ENCODE measurements around the gene CCNE1. TPM values are rescaled to one million over a fixed set of nuclear protein-coding genes. Genes with fewer than 3 reads are reported as not detected.
"Not testable (repeated sequence)": the region's sequence is repeated elsewhere in the genome, so short reads cannot be mapped to it uniquely, and the experiment has no call there.

Gene CCNE1
- total RNA-seq, 3 donors from 2014 or later (not counting 1 experiment from before 2014, with no cell fraction given): 2.6 to 6.7 (median 2.9) TPM

DNA sequence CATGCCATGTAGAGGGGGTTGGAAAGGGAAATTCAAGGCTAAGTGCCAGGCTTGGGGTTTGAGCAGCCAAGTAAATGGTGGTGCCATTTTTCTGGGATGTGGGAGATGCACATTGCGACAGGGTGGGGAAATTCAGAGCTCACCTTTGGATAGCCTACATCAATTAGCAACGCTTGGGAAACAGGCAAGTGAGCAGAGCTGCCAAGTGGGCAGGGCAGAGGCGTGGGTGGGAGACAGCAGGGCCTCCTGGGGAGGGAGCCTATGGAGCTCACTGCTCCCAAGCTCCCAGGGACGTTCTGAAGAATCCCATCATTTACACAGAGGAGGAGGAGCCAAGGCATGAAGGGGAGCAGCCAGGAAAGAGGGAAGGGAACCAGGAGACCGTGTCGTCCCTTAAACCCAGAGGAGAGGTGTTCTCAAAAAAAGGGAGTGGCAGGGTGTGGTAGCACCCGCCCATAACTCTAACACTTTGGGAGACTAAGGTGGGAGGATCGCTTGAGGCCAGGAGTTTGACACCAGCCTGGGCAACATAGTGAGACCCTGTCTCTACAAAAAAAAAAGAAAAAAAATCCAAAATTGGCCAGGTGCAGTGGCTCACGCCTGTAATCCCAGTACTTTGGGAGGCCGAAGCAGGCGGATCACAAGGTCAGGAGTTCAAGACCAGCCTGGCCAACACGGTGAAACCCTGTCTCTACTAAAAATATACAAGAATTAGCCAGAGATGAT lies 11.5 kb upstream of the CCNE1 start:
- no peak for ATAC-seq
- Mint-ChIP-seq H3K9me3 (no peaks in the 10 kb centered on the region), H3K27ac (no peak overlapping the region), H3K4me3 (no peak overlapping the region), H3K27me3 (ENCODE audit: low read depth in 2 of 2) (peaks cover 5 to 11% of the 10 kb centered on the region in 2 donors), H3K4me1 (no peaks in the 10 kb centered on the region), H3K36me3 (no peaks in the 10 kb centered on the region)
- Histone ChIP-seq H3K27me3 (ENCODE audit: control insufficient read depth, insufficient read depth, low read length) (no peaks in the 10 kb centered on the region), H3K4me3 (ENCODE audit: low read length) (no peak overlapping the region), H3K9me3 (ENCODE audit: control insufficient read depth, insufficient read depth, low read length) (no peaks in the 10 kb centered on the region), H3K36me3 (ENCODE audit: control insufficient read depth, insufficient read depth, low read length) (no peaks in the 10 kb centered on the region), H3K27ac (ENCODE audit: low read length) (no peak overlapping the region), H3K4me1 (ENCODE audit: control insufficient read depth, insufficient read depth, low read length) (no peaks in the 10 kb centered on the region)
- intact Hi-C loops (cut with micrococcal nuclease): no loop called here
- TF ChIP-seq, protein P1, sequence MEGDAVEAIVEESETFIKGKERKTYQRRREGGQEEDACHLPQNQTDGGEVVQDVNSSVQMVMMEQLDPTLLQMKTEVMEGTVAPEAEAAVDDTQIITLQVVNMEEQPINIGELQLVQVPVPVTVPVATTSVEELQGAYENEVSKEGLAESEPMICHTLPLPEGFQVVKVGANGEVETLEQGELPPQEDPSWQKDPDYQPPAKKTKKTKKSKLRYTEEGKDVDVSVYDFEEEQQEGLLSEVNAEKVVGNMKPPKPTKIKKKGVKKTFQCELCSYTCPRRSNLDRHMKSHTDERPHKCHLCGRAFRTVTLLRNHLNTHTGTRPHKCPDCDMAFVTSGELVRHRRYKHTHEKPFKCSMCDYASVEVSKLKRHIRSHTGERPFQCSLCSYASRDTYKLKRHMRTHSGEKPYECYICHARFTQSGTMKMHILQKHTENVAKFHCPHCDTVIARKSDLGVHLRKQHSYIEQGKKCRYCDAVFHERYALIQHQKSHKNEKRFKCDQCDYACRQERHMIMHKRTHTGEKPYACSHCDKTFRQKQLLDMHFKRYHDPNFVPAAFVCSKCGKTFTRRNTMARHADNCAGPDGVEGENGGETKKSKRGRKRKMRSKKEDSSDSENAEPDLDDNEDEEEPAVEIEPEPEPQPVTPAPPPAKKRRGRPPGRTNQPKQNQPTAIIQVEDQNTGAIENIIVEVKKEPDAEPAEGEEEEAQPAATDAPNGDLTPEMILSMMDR (IDR thresholded peaks at IDR 0.05): no peak
- WGBS (ENCODE audit: insufficient coverage): 89% methylated on average over 11 of the region's 12 CpGs
- no peak for DNase-seq

DNA sequence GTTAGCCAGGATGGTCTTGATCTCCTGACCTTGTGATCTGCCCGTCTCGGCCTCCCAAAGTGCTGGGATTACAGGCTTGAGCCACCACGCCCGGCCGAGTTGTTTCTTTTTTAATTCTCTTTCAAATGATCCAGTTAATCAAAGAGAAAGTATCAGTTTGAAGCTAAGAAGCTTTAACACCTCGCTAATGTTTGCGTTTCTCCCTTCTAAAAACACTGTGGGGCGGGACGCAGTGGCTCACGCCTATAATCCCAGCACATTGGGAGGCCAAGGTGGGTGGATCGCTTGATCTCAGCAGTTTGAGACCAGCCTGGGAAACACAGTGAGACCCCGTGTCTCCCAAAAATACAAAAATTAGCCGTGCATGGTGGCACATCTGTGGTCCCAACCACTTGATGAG lies 7.8 kb upstream of the CCNE1 start:
- DNase-seq; H3K27me3 Mint-ChIP-seq (ENCODE audit: low read depth in 2 of 2); H3K36me3 Mint-ChIP-seq: not testable (repeated sequence)

DNA sequence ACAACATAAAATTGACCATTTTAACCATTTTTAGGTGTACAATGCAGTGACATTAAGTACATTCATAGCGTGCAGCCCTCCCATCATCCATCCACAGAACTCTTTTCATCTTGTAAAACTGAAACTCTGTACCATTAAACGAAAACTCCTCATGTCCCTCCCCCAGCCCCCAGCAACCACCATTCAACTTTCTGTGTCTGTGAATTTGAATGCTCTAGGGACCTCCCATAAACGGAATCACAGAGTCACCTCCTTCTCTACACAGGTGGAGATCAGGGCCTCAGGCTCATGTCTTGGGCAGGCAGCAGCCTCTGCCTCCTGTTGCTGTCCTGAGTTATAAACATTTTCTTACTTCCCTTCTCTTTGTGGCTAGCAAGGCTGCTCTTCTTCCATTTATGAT lies 7.3 kb upstream of the CCNE1 start:
- no peaks in the 10 kb centered on the region for H3K36me3 ChIP-seq (ENCODE audit: control insufficient read depth, insufficient read depth, low read length)
- Mint-ChIP-seq H3K4me1 (no peaks in the 10 kb centered on the region), H3K36me3 (no peaks in the 10 kb centered on the region), H3K27me3 (ENCODE audit: low read depth in 2 of 2) (no peaks in the 10 kb centered on the region), H3K27ac (no peak overlapping the region), H3K4me3 (no peak overlapping the region), H3K9me3 (no peaks in the 10 kb centered on the region)
- H3K9me3 ChIP-seq (ENCODE audit: control insufficient read depth, insufficient read depth, low read length): no peaks in the 10 kb centered on the region
- TF ChIP-seq, protein P1 (IDR thresholded peaks at IDR 0.05): no peak
- H3K4me1 ChIP-seq (ENCODE audit: control insufficient read depth, insufficient read depth, low read length): no peaks in the 10 kb centered on the region
- intact Hi-C loops (cut with micrococcal nuclease): no loop called here
- H3K4me3 ChIP-seq (ENCODE audit: low read length): no peak overlapping the region
- 57% methylated on average over 3 of the region's 3 CpGs for WGBS (ENCODE audit: insufficient coverage)
- no peak for DNase-seq
- no peak overlapping the region for H3K27ac ChIP-seq (ENCODE audit: low read length)
- H3K27me3 ChIP-seq (ENCODE audit: control insufficient read depth, insufficient read depth, low read length): no peaks in the 10 kb centered on the region
- no peak for ATAC-seq

More for the DNA sequence above, 7.8 kb upstream of the CCNE1 start:
- 95% methylated on average over 13 of the region's 13 CpGs for WGBS (ENCODE audit: insufficient coverage)
- ATAC-seq; H3K9me3 Mint-ChIP-seq; H3K27ac Mint-ChIP-seq; H3K27me3 ChIP-seq (ENCODE audit: control insufficient read depth, insufficient read depth, low read length); H3K4me3 Mint-ChIP-seq; H3K4me3 ChIP-seq (ENCODE audit: low read length); H3K27ac ChIP-seq (ENCODE audit: low read length); H3K9me3 ChIP-seq (ENCODE audit: control insufficient read depth, insufficient read depth, low read length); H3K36me3 ChIP-seq (ENCODE audit: control insufficient read depth, insufficient read depth, low read length); intact Hi-C loops (cut with micrococcal nuclease); H3K4me1 Mint-ChIP-seq; H3K4me1 ChIP-seq (ENCODE audit: control insufficient read depth, insufficient read depth, low read length): not testable (repeated sequence)

DNA sequence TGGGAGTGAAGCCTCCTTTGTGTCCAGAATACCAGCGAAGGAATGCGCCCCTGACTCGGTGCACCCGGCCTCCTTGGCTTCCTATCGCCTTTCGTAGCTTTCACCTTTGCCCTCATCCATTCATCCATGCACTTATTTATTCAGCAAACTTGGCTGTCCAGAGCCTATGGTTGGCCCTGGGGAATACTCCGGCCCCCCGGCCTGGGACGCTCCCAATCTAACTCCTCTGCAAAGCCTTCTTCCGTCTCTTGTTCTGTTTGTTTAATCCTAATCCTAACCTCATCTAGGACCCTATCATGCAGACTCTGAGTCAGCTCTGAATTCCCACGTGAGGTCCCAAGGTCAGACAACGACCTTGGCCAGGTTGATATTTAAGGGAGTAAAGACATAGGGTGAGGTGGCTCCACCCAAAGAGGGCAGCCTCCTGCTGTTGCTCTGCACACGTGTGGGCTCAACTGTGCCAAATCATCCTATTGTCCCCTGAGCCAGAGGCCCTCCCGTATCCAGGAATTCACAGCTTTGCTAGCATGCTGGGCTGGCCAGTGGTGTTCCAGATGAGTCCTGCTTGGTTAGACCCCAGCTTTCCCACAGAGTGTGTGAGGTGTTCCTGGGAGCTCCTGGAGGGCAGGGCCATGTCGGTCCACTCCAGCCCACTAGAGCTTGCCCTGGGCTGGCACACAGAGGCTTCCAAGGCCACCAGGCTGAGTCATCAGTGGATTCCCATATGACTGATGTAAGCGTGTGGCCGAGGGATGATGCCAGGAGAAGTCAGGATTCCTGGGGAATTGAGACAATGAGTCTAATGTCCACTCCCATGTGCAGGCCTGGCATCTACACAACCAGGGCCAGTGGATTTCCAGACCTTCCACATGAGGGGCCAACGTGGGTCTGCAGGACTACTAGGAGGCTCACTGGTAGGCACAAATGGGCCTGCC lies 6.5 kb upstream of the CCNE1 start:
- 93% methylated on average over 18 of the region's 18 CpGs for WGBS (ENCODE audit: insufficient coverage)
- Mint-ChIP-seq H3K27me3 (ENCODE audit: low read depth in 2 of 2) (no peaks in the 10 kb centered on the region), H3K27ac (no peak overlapping the region), H3K4me1 (no peaks in the 10 kb centered on the region), H3K9me3 (no peaks in the 10 kb centered on the region), H3K36me3 (no peaks in the 10 kb centered on the region), H3K4me3 (no peak overlapping the region)
- TF ChIP-seq, protein P1 (IDR thresholded peaks at IDR 0.05): no peak
- ATAC-seq (no peak), DNase-seq (no peak)
- intact Hi-C loops (cut with micrococcal nuclease): no loop called here
- Histone ChIP-seq H3K27me3 (ENCODE audit: control insufficient read depth, insufficient read depth, low read length) (no peaks in the 10 kb centered on the region), H3K4me3 (ENCODE audit: low read length) (no peak overlapping the region), H3K4me1 (ENCODE audit: control insufficient read depth, insufficient read depth, low read length) (no peaks in the 10 kb centered on the region), H3K9me3 (ENCODE audit: control insufficient read depth, insufficient read depth, low read length) (no peaks in the 10 kb centered on the region), H3K36me3 (ENCODE audit: control insufficient read depth, insufficient read depth, low read length) (no peaks in the 10 kb centered on the region), H3K27ac (ENCODE audit: low read length) (no peak overlapping the region)

All from natural killer cell (primary cell).